Measurements from ENCODE around the gene POT1.
"Not testable (repeated sequence)": the region's sequence is repeated elsewhere in the genome, so short reads cannot be mapped to it uniquely, and the experiment has no call there.

POT1 gene, protein sequence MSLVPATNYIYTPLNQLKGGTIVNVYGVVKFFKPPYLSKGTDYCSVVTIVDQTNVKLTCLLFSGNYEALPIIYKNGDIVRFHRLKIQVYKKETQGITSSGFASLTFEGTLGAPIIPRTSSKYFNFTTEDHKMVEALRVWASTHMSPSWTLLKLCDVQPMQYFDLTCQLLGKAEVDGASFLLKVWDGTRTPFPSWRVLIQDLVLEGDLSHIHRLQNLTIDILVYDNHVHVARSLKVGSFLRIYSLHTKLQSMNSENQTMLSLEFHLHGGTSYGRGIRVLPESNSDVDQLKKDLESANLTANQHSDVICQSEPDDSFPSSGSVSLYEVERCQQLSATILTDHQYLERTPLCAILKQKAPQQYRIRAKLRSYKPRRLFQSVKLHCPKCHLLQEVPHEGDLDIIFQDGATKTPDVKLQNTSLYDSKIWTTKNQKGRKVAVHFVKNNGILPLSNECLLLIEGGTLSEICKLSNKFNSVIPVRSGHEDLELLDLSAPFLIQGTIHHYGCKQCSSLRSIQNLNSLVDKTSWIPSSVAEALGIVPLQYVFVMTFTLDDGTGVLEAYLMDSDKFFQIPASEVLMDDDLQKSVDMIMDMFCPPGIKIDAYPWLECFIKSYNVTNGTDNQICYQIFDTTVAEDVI

DNA sequence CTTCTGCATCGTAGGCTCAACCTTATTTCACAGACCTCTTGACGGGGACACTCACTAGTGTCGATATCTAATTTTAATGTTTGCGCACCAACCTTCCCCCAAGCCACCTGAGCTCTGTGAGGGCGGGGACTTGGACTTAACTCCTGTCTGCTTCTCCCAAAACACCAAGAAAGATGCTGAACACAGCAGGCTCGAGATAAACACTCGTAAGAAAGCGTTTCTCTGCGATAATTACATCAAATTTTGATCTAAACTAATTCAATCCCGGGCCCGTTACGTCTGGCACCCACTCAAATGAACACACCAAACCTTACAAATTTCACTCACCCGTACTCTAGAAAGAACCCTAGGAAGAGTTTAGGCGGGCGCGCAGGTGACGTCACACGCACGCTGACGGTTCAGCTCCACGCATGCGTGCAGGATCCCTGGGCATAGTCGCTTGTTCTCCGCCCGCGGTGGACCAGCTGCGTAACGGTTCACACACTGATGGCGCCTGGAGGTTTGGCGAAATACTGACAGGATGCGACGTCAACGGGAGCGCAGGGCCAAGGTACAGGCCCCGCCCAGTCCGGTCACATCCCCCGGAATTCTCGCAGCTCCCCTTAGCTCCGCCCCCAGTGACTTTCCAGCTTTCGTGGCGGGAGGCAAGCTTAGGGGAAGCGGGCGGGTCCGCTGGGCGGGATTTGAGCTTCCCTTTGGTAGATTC, at the start of gene POT1:
Gene POT1 (minus strand): TSS at position 359 of the 706 bp plus-strand sequence. CDS start 32,652 bp downstream, outside the sequence.
- DNase-seq = peak; percentile 78 to 99 (median 98)

DNA sequence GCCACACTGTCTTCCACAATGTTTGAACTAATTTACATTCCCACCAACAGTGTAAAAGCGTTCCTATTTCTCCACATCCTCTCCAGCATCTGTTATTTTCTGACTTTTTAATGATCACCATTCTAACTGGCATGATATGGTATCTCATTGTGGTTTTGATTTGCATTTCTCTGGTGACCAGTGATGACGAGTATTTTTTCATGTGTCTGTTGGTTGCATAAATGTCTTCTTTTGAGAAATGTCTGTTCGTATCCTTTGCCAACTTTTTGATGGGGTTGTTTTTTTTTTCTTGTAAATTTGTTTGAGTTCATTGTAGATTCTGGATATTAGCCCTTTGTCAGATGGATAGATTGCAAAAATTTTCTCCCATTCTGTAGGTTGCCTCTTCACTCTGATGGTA, 45.5 kb upstream of the POT1 start:
- not testable (repeated sequence) for DNase-seq

DNA sequence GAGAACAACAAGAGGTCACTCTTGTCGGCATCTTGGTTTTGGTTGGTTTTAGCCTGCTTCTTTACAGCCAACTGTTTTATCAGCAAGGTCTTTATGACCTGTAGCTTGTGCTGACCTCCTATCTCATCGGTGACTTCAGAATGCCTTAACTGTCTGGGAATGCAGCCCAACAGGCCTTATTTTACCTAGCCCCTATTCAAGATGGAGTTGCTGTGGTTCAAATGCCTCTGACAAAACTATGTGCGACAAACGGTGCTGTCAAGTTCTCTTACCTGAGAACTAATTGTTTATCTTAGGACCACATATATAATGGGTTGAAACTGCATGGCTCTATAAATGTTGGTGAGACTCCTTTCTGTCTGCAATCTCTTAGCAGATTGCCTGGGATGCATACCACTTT, 35.9 kb upstream of the POT1 start:
- DNase-seq = no peak

- no peak for DNase-seq
Measured at GRCh38 chr7:124959676-124960075, 30.1 kb upstream of the POT1 start.

- not testable (repeated sequence) for DNase-seq
Measured at GRCh38 chr7:124957952-124958351, 28.3 kb upstream of the POT1 start.

DNA sequence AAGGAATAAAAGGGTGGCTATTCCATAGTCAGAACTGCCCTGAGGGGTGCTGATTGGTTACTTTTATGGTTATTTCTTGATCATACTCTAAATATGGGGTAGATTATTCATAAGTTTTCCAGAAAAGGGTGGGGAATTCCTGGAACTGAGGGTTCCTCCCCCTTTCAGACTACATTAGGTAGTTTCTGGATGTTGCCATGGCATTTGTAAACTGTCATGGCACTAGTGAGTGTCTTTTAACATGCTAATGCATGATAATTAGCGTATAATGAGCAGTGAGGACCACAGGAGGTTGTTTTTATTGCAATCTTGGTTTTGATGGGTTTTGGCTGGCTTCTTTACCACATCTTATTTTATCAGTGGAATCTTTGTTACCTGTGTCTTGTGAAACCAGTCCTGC, 26.5 kb upstream of the POT1 start:
- DNase-seq = no peak

DNA sequence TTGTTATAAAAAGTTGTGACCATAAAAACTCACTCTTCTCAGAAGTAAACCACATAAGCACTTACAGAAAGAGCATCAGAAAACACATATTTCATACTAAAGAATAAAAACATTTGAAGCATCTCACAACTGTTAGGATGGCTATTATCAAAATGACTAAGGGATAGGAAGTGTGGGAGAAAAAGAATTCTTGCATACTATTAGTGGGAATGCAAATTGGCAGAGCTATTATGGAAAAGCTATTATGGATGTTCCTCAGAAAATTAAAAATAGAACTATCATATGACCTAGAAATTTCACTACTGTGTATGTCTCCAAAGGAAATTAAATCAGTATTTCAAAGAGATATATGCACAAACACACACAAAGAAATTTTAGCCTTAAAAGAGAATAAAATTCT, 25.2 kb upstream of the POT1 start:
- no peak for DNase-seq

GRCh38 chr7:124945680-124946079, 16.1 kb upstream of the POT1 start:
- DNase-seq = no peak

- DNase-seq = no peak
Measured at GRCh38 chr7:124943472-124943871, 13.8 kb upstream of the POT1 start.

- no peak for DNase-seq
Measured at GRCh38 chr7:124942399-124942798, 12.8 kb upstream of the POT1 start.

GRCh38 chr7:124940306-124940705, 10.7 kb upstream of the POT1 start:
- DNase-seq = no peak

DNA sequence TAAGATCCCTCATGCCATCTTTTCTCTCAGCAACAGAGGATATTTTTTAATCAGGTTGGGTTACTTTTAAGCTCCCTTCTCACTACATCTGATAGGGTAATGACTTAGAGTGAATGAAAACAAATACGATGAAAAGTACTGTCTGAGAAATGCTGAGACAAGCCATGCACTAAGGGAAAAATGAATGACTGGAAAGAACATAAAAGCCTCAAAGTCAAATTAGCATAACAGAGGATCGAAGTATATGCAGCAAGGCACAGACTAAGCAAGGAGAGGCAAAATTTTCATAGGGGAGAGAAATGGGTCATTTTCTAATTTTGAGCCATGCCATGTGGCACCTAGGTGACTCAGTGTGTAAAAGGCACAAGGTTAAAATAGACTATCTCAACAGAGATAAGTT, 8.5 kb upstream of the POT1 start:
- DNase-seq = no peak

DNA sequence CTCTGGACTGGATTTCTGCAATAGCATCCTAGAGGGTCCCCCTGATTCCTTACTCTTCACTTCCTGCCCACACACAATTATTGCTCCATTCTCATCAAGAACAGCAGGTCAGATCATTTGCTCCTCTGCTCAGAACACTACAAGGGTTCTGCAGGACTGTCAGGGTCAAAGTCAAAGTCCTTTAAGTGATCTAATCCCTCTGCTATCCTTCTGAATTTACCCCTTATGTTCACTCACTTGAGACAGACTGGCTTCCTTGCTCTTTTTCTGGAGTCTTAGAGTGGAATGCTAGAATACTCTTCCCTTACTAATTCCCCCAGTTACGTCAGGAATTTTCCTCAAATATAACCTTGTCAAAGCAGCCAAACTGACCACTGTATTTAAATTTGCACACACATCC, 7.5 kb upstream of the POT1 start:
- no peak for DNase-seq

DNA sequence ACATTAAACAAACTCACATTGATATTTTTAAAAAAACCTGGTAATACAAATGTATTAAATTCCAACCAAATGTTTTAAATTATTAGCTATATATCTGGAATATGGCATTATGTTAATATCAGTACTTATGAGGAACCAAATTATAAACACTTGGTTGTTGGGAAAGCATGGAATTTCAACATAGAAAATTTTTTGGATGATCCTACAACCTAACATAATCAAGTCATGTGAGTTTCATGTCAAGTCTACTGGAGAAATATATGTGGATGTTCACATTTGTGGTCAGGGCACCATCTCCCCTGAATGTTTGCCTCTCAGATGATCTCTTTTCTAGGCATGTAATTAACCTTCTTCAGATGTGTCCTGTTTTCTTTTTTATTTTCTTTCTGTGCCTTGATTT, 5.2 kb upstream of the POT1 start:
- no peak for DNase-seq

DNA sequence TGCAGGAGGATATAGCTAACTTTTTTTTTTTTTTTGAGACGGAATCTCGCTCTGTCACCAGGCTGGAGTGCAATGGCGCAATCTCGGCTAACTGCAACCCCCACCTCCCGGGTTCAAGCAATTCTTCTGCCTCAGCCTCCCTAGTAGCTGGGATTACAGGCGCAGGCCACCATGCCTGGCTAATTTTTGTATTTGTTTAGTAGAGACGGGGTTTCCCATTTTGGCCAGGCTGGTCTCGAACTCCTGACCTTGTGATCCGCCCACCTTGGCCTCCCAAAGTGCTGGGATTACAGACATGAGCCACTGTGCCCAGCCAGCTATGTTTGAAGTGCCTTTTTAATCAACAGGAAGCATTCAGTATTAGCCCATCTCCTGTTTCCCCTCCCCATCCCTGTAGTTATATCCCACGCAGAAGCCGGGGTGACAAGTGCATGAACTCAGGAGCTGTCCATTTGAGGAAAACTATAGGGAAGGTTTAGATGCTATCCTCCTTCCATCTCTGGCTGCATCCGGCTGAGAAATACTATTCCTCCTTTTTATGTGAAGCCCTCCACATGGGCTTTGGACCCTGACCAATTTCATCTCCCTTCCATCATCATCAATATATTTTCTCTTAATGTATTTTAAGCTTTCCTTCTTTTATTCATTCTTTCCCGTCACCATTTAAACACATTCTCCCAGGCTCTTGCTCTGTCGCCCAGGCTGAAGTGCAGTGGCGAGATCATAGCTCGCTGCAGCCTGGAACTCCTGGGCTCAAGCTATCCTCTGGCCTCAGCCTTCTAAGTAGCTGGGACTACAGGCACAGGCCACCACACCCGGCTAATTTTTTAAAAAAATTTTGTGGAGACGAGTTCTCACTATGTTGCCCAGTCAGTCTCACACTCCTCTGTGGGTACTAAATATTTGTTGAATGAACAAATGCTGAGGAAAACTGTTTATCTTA, 1.3 kb upstream of the POT1 start:
- DNase-seq = peak in 1 of 14 donors; percentile 2

- no peak for DNase-seq
Measured at GRCh38 chr7:124930173-124930623, 573 bp upstream of the POT1 start.

DNA sequence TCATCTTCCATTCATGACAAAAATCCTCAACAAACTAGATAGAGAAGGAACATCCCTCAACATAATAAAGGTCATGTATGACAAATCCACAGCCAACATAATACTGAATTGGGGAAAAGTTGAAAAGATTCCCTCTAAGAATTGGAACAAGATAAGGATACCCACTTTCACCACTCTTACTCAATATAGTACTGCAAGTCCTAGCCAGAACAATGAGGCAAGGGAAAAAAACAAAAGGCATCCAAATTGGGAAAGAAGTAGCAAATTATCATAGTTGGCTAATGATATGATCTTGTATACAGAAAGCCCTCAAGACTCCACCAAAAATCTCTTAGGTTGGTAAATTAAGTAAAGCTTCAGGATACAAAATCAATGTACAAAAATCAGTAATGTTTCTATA, 4.7 kb downstream of the POT1 start:
- DNase-seq = no peak

DNA sequence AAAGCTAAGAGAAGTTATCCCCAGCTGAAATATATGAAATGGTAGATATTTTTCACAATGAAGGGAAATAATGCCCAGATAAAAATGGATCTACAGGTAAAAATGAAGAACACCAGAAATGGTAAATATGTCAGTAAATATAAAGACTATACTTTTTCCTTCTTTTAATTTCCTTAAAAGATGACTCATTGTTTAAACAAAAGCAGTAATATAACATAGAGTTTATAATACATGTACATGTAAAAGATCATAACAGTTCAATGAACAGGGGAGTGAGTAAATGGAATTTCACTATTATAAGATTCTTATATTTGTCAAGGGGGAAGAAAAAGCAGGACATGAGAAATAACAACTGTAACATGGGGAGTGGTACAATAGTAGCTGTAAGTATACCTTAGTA, 7.4 kb downstream of the POT1 start:
- no peak for DNase-seq

DNA sequence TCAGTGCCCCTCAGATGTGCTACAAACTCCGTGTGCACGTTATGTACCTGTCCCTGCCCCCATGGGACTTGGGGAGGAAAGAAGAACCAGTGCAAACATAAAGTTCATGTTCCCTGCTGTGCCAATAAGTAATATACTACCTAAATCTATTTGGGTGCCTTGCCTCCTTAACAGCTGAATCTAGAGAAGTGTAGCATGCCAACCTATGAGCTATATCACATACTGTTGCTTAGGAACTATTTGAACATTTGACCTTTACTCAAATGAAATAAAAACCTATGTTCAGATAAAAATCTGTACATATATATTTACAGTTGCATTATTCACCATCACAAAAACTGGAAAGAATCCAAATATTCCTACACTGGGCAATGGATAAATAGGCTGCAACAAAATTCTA, 9.8 kb downstream of the POT1 start:
- DNase-seq = no peak

- DNase-seq = no peak
Measured at GRCh38 chr7:124918662-124919061, 11.0 kb downstream of the POT1 start.

DNA sequence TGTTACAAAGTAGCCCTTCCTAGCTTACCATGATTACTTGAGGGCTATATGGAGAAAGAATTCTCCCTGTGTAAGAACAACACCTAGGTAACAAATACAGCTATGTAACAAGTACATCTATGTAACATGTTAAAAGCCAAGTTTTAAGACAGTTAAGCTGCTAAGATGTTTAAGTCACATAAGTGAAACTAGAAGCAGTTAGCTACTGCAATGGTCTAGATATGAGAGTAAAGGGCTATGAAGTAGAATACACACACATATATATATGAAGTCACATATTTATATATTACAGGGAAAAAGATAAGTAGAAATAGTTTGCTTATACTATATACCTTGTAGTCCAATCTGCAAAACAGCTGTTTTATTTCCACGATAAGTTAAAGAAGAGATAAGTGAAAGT, 14.4 kb downstream of the POT1 start:
- no peak for DNase-seq

GRCh38 chr7:124914298-124914697, 15.3 kb downstream of the POT1 start:
- no peak for DNase-seq

All from C1 segment of cervical spinal cord (tissue), 14 donors.